NCI-H2081 treated with DMSO at 0.1 percent for 48 hours (cell line): ENCODE data around the gene TULP1.

Source experiments
- DNase-seq: peaks from one replicate; lab custom pipeline; 2025; lab: John Stamatoyannopoulos, UW

The TULP1 gene

DNA sequence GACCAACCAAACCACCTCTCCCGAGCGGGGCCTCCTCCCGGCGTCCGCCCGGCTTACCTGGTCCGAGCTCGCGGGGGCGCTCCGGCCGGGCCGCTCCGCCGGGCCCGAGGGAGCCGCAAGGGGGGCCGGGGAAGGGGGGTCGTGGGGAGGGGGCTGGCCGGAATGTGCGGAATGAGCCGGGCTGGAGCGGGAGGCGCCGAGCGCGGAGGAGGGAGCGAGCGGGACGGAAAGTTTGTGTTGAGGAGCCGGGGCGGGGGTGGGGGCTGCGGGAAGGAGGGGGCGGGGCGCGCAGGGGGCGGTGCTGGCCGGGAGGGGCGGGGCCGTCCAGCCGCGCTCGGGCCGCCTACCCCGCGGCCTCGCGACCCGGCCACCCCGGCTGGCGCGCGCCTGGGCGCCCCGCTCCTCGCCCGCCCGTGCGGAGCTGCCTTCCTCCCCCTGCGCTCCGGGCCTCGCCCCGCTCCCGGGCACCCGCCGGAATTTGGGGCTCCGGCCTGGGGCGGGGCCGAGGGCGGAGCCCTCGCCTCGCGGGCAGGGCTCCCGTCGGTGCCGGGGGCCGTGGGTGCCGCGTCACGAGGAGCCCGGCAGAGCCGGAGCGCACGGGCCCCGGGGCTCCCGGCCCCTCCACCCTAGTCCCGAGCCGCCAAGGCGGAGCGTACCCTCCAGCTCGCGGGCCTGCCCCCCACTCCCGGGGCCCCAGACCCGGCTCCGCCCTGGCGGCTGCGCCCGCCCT, 15.7 kb downstream of the TULP1 start, which contains the start of gene TEAD3:
TSS of gene TEAD3 (minus strand) at position 239 of the 730 bp plus-strand sequence.
- no peak for DNase-seq

DNA sequence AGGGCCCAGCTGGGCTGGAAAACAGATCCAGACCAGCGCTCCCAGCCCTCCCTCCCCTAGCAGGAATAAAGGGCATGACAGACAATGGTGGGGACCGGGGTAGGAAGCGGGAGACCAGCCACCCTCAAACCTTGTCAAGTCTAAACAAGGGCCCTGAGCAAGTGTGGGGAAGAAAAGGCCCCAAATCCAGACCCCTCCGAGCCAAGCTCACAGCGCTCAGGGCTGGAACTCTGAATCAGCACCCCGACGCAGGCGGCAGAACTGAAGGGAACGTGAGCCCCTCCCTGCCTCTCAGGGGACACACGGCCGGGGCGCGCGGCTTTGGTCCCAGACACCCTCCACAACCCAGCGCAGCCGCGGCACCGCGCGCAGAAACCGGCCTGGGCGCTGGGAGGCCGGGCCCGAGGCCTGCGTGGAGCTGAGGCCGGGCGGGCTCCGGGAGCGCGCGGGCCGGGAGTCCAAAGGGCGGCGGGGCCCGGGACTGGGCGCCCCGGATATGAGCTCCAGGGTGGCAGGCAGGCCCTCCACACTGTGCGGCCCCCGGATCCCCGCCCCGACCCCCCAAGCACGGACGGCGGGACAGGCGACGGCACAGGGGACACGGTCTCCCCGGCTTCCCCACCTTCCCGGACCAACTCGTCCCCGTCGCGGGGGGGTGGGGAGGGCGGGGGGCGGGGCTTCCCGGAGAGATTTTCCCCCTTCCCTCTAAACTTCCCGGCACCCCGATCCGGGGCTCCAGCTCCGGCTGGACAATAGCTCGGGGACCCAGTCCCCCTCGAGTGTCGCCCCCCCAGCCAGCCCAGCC, 16.5 kb downstream of the TULP1 start:
- no peak for DNase-seq

DNA sequence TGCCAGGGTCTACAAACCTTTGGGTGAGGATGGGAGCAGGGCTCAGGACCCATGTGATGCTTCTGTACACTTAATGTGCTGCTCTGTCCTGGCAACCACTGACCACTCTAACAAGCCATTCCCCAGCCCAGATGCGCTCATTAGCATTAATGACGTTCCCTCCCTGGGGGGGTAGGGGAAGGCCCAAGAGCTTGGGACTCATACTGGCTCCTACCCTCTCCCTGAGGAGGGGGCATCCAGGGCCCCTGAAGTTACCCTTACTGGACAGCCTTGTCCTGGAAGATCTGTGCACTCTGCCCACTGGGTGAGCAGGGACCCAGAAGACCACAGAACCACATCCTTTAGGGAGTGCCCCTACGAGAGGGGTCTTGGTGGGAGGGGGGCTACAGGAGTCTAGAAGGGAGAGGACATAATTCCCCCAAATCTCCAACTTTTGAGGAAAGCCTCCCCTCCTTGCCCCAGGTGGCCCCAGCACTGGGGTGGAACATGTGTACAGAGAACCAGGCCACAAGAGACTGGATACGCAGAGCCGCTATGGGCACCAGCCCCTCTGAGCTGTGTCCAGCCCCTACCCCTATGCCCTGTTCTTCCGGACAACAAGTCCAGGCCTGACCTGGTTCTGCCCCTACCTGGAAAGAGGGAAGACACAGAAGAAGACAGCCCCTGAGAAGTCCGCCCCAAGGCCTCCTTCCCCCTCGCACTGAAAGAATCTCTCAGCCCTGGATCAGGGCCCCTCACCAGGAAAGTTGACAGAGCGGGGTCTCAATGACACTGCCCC, 17.2 kb downstream of the TULP1 start:
- DNase-seq, result no peak

DNA sequence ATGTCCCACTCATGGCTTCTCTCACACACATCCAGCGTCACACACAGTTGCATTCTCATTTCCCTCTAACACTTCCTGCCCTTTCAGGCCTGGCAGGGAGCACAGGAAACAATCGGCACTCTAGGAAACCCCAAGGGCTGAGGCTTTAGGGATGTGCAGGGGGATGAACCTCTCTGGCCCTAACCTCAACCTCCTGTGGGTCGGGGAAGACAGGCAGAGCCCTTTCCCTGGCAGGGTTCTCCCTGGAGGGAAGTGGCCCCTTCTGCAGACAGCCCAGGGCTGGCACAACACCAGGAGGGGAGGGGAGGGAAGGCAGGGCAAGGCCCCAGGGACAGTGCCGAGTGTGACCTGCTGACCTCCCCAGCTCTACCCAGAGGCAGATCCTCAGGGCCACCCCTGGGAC, 18.5 kb downstream of the TULP1 start:
- no peak for DNase-seq

DNA sequence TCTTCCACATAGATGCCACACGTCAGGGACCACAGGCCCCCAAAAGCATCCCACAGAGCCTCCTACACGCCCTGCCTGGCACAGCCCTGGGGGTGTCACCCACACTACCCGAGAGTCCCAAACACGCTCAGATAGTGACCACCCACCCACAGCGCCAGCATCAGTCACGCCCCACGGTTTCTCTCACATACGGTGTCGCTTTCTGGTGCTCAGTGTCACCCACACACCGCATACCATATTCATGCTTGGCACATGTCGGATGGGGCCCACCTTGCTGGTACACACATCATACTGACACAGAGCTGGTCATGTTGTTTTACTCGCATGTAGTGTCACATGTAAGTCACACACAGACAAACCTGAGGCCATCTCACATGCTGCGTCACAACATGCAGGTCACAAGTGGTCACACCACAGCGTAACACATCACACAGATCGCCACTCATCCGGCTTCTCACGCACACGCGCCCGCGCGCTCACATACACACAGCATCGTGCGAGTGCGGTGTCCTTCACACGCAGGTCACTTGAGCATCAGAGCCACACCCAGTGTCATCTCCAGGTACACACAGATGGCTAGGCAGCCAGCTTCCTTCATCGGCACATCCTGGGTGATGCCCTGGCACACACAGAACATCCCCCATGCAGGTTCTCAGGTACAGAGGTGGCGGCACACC, 19.3 kb downstream of the TULP1 start:
- no peak for DNase-seq

DNA sequence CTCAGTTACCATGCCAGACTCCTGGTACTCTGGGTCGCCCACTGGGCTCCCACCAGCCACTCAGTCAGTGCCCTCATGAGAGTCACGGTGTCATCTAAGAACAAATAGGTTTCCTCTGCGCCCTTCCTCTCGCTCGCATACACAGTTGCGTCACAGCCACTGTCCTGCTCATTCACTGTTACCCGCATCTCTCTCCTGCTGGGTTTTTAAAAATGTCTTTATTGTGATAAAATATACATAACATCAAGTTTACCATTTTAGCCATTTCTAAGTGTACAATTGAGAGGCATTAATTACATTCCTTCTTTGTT, 19.8 kb downstream of the TULP1 start:
- DNase-seq, result no peak

DNA sequence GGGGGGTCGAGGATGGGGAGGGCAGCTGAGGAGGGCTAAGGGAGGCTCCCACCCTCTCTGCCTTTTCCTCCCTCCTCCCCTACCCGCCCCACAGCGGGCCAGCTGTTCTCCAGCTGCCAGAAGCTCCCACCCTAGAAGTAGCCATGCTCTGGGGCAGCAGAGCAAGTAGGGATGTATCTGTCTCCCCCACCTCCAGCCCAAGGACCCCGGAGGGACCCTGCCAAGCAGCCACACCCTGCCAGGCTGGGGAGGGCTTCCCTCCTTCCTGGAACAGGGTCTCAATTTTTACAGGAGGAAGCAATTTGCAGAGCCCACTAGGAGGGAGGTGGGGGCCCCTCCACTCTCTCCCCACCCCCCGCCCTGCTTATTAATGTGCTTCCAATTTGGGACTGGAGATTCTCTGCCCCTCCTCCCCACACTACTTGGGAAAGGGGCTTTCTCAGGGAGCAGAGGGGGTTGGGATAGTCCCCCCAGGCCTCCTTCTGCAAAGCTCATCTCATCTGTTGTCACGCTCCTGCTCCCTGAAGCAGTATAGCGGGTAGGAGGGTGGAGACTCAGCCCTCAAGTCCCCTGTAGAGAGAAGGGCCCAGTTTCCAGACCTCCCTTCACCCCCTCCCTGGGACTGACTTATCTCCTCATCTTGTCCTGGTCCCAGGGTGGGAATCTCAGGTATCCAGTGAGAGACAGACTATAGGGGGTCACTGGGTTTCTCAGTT, 20.3 kb downstream of the TULP1 start:
- no peak for DNase-seq

DNA sequence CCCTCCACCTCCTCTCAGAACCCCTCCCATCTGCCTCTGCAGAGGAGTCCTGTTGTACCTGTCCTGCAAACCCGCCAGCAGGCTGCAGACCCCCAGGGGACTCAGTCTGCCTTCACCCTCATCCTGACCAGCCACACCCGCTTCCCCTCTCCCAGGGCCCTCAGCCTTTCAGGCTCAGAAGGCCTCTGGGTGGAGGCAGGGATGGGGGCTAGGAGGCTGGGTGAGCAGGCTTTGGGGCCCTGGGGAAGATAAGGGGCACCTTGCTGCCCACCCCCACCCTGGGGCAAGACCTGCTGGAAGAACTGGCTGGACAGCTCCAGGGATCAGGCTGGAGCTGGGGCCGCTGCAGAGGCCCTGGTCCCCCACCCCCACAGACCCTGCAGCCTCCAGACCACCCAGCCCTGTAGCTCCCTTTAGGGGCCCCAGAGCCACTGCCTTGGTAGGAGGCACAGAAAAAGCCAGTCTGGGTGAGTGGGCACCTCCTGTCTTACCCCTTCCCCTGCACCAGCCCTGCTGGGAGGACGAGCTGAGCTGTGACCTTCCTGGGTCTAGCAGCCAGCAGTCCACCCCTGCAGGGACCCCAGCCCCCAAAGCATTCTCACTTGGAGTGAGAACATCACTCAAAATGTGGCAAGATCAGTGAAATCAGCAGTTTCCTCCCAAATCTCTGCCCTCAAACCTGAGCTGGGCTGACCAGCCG, 21.0 kb downstream of the TULP1 start:
- DNase-seq, result no peak

DNA sequence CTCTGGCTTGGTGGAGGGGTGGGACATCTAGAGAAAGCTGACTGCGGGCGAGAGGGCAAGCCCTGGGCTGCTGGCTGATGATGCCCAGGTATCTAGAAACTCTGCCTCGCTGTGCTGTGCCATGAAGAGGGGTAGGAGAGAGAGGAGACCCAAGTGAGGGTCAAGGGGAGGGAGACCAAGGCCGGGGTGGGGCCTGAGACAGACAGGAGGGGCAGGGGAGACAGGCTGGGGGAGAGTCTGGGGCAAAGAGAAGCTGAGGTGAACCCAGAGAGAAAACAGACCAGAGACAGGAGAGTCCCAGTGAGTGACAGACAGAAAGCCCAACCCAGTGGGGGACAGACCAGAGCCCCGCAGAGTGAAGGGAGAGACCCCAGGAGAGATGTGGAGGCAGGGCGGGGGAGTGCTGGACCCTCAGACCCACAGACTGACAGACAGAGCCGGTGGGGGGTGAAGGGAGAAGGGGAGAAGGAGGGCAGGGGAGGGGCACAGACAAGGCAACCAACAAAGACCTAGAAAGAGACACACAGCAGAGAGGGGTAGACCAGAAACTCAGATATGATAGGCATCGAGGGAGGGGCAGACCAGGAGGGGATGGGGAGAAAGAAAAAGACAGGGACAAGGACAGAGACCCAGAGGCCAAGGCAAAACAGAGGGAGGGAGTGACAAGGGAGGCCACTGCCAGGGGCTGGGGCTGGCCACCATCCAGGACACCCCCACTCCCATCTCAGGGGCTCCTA, 21.7 kb downstream of the TULP1 start:
- no peak for DNase-seq

DNA sequence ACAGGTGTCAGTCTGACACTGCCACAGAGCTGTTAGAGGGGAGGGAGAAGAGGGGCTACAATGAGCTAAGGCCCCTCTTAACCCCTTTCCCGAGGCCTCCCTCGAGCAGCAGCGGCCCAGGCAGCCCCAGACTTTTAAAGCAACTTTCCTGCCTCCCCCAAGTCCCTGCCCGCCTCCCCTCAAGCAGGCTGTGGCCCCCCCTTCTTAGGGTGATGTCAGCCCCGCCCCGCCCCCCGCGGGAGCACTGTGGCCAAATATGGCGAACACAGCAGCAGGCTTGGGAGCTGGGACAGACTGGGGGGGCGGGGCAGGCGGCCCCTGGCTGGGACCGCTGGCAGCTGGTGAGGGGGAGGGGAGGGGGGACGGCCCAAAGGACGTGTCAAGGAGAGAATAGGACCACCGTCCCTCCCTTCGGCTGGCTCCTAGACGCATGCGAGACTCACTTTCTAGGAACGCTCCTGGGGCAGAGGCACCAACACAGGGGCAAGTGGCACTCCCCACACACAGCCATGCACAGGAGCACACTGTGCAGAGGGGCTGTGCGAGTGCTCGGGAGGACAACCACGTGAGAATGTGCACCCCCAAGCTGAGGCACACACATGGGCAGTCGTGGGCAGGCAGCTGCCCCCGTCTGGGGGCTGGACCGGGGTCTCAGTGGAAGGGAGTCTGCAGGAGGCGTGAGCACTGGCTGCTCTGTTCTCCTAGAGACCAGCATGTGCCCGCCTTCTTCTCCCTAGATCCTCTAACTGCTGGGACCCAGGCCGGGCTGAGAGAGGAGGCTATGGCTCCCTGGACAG, 22.5 kb downstream of the TULP1 start:
- DNase-seq, result no peak

DNA sequence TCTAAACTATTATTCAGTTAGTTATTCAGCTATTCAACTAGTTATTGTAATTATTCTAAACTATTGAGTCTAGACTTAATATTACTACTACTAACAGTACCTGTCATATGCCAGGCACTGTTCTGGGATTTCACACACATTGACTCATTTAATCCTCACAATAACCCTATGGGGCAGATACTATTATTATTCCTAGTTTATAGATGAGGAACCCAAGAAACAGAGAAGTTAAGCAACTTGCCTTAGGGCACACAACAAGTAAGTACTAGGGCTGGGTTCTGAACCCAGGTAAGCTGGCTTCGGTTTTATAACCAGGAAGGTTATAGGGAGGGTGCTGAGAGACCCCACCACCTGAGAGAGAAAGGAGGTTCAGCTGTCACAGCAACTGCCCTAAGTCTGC, 23.6 kb downstream of the TULP1 start:
- no peak for DNase-seq

DNA sequence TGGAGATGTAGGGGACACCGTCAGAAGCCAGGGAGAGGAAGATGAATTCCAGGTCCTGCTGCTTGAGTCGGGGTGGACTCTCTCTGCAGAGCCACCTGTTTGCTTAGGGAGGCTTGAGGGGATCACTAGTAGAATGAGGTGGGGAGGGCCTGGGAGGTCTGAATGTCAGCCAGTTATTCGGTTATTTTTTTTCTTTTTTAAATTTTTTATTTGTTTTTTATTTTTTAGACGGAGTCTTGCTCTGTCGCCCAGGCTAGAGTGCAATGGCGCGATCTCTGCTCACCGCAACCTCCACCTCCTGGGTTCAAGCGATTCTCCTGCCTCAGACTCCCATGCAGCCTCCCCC, 24.2 kb downstream of the TULP1 start:
- no peak for DNase-seq

DNA sequence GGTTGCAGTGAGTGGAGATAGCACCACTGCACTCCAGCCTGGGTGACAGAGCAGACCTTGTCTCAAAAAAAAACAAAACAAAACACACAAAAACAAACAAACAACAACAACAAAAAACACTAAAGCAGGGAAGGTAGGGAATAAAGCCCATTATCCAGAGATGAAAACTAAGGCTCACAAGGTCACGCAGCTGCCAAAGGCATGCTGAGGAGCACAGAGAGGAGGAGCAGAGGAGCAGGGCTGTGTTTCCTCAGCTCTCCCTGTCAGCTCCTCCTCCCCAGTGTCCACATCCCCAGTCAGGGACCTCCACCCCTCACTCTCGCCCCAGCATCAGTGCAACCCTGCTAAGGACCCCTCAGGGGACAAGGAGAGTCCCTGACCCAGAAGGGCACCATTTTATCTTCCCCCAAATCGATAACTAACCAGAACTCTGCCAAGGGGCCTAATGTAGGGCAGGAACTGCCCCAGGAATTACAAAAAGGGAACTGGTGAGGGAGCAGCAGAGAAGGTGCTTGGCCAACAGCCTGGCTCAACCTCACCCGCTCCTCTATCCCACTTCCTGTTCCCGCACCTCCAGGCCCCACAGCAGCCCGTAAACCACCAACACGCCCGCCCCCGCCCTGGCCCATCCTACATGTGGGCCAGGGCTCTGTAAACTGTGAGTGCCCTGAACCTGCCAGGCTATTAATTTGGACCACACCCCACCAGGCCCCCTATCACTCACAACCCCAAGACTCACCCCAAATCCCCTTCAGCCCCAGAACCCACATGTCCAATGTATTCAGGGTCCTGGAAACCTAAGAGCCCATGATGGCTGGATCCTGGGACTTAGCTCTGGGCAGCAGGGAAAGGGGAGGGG, 24.8 kb downstream of the TULP1 start:
- no peak for DNase-seq

DNA sequence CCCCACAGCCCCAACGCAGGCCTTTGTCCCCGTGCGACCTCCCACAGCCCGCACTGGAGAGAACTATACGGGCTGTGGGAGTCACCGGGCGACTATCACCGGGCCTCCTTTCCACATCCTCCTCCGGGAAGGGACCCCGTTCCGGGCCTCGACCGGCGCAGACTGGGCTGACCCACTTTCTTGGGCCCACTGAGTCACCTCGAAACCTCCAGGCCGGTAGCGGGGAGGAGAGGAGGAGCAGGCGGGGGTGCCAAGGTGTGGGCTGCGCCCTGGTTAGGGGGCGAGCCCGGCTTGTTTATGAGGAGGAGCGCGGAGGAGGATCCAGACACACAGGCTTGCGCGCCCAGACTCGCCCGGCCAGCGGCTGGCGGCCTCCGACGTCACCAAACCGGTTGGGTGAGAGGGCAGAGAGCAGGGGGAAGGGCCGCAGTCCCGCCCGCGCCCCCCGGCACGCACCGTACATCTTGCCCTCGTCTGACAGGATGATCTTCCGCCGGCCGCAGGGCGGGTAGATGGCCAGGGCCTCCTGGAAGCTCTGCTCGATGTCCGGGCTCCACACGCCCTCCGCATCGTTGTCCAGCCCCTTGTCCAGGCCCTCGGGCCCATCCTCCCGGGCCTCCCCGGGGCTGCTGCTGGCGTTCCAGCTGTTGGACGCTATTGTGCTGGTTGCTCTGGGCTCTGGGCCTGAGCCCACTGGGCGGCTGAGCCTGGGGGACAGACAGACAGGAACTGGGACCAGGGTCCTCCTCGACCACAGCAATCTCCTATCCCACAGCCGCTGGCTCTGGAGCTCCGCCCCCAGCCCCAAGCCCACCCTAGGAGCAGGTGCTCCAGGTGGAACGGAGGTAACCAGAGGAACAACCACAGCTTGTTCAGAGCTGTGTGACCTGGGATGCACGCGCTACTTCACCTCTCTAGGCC, 26.4 kb downstream of the TULP1 start:
- no peak for DNase-seq

DNA sequence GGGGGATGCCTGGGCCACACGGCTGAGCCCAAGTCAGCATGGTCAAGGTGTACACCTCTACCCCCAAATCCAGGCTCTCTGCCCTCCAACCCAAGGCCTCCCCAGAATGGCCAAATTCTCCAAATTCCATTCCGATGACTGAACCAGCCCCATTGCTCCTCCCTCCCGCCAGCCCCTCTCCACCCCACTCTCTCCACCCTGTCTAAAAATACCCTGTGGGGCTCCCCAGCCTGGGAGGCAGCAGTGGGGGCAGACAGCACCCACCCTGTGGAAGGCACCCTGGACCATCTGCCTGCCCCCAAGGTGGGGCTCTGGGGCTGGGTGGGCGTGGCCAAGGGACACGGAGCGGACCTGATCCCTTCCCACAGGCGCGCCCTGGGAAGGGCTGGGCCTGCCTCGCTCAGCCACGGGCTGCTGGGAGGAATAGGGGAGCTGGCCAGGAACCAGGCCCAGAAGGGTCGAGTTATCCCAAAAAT, 27.3 kb downstream of the TULP1 start:
- DNase-seq, result no peak

DNA sequence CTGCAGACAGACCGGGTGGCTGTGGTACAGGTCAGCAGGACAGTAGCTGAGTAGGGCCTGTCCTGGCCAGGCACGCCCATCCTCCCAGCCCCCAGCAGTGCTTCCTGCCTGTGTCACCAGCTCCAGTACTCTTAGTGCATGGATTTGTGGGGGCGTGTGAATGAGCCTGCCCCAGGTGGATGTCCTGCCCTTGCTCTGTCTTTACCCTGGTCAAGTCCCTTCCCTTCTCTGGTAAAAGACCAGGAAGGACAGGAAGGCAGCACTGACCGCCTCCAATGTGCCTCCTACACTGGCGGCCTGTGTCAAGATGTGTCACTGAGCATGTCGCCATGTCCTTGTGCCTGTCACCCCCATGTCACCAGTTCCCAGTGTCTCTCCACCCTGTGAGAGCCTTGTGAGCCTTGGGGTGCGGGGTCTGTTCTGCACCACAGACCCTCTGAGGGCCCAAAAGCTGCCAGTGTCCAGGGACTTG, 27.7 kb downstream of the TULP1 start:
- no peak for DNase-seq
